HL-60/S4 (cell line): ENCODE data around the gene SPAG5.

Experiments used
- in situ Hi-C: fragments of 300-500 bp; cut with MboI; formaldehyde crosslinking; loops from 2 replicates; pipeline ENCODE4 v1.14.3; 2022; ENCODE audit warnings: low sequenced_read_pairs

Gene SPAG5

DNA sequence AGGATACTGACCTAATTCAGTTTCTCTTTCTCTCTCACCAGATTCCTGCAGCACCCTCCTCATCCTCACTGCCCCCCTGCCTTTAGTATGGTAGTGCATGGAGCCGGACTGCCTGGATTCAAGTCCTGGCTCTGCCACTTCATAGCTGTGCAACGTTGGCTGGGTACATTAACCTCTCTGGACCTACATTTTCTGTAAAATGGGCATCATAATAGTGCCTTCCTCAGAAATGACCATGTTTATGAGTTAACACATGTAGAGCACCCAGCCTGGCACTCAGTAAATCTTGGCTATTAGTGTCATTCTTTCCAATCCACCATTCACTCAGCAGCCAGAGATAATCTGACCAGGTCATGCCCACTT lies 53.7 kb downstream of the SPAG5 start:
- in situ Hi-C loops, result no loop called here

DNA sequence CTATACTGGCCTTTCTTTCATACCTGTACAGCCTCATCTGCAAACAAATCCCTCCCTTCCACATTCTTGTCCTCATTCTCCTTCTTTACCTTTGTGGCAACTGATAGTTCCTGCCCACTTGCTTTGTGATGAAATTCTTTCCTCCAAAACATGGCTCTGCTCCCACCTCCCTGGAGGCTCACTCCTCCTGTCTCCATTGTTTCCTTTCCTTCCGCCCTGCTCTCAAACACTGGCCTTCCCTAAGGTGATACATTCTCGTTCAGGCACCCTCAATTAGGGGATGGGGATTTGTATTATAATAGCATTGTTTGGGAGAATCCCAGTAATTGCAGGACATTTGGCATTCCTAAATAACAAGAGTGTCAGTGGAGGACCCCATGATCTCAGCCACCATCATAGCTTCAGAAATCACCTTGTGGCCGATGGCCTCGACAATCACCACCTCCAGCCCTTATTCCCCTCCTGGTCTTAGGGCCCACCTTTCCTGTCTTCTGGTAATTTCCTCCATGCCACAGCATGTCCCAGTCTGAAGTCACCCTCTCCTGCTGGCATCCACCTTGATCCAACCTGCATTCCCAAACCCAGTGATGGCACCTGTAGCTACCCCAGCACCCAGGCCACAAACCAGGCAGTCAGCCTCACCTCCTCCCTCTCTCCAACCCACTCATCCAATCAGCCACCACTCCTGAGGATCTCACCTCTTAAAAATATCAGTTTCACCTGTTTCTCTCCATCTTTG lies 54.3 kb downstream of the SPAG5 start:
- in situ Hi-C loops, result no loop called here

DNA sequence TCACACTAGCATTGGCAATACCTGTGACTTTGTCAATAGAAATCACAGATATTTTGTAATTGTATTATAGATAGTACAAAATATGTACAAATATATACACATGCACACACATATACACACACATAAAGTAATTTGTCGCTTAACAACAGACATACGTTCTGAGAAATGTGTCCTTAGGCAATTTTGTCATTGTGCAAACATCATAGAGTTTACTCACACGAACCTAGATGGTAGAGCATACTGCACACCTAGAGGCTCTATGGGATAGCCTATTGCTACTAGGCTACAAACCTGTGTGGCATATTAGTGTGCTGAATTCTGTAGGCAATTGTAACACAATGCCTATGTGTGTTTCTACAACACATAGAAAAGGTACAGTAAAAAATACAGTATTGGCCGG lies 57.4 kb downstream of the SPAG5 start:
- in situ Hi-C loops, result no loop called here

DNA sequence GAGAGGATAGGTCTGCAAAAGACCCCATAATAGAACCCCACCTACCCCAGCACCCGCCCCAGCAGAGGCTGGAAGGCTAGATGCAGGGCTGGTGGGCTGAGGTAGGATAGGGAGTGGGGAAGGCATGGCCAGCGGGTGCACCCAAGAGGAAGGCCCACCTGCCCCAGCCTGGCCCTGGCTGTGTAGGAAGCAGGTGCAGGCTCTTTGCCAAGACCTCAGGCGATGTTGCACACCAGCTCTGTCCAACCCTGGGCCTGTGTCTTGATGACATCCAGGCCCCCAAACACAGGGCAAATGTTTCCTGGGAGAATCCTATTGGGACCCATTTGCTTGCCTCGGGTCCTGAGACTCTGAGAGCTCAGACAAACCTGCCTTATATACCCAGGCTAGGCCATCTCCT lies 58.6 kb downstream of the SPAG5 start:
- in situ Hi-C loops, result no loop called here

DNA sequence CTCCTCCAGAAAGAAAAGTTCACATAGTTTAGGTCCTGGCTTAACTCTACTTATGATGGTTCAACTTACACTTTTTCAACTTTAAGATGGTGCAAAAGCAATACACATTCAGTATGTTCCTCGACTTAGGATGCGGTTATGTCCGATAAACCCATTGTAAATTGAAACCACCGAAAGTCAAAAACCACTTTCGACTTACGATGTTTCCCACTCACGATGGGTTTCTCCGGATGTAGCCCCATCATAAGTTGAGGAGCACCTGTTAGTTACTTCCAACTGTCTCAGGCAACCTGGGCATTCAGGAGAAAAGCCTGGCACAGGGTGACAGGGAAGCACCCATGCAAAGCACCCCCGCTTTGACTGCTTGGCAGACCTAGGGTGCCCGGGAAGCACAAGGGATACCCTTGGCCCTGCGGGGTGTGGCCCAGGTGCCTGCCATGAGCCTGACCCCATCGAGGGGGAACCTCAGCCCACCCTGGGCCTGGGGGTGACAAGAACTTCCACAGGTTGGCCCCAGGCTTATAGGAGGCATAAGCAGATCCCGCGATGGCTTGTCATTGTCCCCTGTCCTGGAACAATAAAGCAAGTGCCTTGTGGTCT lies 60.4 kb downstream of the SPAG5 start:
- in situ Hi-C loops, result no loop called here

DNA sequence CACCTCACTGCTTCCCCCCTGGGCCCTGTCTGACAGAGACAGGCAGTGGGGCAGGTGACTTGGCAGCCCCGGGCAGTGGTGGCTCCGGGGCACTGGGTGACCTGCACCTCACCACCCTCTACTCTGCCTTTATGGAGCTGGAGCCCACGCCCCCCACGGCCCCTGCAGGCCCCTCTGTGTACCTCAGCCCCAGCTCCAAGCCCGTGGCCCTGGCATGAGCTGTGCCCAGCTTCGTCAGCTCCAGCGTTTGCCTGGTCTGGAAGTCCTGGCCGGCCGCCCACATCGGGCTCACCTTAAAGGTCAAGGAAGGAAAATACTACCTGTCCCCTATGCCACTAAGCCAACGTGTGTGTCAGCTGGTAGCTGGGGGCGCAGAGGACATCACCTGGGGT lies 61.6 kb downstream of the SPAG5 start:
- in situ Hi-C loops, result no loop called here

DNA sequence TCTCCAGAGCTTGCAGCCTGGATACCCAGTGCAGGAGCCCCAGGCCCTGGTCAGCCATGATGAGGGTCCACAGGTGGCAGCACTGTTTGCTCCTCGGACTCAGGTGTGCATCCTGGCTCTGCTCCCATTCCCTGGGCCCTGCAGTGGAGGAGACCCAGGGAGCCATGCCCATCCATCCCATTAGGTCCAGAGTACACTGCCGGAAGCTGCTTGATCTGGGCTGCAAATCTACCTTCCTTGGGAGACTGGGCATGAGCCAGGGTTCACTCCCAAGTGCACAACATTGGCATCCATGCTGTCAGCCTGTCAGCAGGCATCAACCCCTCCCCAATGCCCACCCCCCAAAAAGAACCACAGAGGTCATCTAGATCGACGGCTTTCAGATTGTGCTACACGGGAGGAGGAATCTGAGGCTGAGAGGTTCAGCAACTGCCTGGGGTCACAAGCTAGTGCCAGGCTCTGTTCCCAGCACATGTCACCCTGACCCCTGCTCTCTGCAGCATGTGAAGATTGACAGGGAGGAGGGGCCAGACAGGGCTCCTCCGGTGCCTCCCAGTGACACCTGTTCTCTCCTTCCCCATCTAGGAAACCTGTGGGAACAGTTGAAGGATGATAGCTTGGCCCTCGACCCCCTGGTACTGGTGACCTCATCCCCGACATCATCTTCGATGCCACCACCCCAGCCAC lies 62.1 kb downstream of the SPAG5 start:
- in situ Hi-C loops, result no loop called here

DNA sequence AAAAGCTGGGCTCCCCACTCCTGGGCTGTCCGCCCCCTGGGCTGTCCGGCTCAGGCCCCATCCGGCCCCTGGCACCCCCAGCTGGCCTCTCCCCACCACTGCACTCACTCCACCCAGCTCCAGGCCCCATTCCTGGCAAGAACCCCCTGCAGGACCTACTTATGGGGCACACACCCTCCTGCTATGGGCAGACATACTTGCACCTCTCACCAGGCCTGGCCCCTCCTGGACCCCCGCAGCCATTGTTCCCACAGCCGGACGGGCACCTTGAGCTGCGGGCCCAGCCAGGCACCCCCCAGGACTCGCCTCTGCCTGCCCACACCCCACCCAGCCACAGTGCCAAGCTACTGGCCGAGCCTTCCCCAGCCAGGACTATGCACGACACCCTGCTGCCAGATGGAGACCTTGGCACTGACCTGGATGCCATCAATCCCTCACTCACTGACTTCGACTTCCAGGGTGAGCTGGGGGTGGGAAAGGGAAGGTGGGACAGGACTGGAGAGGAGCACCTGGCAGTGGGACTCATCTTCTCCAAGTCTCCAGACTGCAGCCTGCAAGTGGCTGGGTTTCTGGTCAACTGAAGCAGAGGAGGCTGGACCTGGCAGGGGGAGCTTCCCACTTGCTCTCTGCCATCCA lies 64.0 kb downstream of the SPAG5 start:
- in situ Hi-C loops, result no loop called here

DNA sequence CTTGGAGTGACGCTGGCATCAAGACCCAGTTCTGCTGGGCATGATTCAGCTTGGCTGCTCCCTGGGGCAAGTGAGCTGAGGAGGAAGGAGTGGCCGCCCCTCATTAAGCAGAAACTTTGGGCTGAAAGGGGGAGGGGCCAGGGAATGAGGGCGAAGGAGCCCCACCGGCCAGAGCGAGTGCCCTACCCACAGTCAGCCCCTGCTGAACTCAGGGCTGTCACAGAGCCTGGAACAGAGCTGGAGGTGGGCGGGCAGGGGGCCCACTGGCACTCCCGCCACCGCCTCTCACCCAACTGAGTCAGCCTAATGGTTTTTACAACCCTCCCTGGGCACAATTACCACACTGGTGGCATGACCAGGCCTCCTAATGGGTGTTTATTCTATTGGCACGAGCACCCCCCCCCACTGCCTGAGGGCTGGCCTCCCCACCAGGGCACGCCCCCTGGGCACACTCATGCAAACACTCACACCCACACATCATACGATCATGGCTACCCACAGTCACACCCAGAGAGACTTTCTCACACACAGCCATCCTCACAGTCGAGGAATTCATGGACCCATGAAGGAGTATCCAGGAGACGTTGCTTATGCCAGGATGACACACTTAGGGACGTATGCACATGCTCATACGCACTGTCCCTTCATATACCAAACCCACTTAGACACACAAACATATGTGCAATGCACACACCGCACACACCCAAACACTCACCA lies 65.6 kb downstream of the SPAG5 start:
- in situ Hi-C loops, result no loop called here

DNA sequence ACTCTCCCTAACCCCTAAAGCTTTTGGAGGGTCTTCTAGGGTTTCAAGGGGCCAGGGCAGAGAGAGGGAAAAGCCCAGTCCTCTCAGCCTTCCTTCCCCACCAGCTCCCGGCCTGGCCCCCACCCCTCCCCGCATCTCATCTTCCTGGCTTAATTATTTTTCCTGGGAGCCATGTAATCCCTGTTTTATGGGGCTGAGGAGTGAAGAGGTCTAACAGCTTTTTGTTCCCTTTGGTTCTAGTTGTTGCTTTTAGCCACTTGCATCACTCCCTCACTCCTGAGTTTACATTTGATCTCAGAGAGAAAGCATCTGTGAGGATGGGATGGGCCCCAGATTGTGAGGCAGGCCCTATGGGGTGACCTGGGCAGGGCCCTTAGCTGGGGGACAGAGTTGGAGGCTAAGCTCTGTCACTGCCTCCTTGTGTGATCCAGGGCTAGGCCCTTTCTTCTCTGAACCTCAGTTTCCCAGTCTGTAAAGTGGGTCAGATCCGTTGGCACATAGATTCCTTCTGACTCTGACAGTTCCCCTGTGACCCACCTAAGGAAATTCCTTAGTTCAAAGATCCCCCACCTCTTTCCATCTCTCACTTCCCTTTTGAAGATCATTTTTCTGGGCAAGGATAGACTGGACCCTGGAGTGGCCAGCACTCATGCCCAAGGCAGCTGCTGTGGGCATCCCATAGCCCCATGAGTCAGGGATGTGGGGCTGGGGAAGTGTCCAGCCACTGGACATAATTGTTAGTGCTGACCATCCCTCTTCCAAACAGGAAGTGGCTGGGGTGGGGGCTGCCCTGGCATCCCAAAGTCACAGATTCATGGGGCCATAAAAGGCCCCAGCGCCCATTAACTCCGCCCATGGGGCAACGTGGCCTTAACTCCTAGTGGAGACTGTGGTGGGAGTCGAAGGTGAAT lies 66.5 kb downstream of the SPAG5 start:
- in situ Hi-C loops, result no loop called here

DNA sequence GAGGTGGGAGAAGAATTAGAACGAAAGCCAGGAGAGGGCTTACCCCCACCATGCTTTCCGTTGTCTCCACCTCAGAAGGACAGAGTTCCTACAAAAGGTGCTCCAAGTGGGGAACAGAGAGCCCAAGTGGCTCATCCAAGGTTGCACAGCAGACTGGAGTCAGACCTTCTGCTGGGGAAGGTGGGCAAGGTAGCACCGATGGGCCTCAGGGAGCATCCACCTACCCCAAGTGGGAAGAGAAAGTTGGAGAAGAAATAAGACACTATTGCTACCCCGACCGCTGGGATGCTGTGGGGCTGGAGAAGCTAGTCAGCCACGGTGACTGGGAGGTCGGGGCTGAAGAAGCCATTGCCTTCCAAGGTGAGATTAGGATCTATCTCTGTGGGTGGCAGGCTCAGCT lies 67.9 kb downstream of the SPAG5 start:
- in situ Hi-C loops, result no loop called here

DNA sequence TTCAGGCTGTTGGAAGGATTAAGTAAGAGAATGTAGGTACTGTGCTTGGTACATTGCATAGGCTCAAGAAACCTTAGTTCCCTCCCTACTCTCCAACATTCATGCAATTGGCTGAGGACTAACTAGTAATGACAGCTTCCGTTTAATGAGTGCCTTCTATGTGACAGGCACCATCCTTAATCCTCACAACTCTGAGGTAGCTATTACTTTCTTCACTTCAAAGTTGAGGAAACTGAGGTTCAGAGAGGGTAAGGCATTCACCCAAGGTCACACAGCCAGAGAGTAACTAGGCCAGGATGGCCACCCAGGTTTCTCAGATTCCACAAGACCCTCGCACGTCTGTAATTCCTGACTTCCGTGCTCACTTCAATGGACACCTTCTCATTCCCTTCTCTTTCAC lies 68.6 kb downstream of the SPAG5 start:
- in situ Hi-C loops, result no loop called here

DNA sequence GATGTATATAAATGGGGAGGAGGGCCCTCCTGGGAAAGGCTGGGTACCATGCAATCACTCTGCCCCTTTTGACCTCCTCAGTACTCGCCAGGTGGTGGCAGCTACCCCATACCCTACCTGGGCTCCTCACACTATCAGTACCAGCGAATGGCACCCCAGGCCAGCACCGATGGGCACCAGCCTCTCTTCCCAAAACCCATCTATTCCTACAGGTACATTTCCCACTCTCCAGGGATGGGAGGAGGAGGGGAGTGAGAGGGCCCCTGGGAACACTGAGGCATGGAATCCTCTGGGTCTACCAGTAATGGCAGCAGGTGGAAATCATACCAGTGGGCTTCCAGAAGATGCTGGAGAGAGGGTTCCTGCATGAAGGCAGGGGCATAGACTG lies 69.8 kb downstream of the SPAG5 start:
- in situ Hi-C loops, result no loop called here

DNA sequence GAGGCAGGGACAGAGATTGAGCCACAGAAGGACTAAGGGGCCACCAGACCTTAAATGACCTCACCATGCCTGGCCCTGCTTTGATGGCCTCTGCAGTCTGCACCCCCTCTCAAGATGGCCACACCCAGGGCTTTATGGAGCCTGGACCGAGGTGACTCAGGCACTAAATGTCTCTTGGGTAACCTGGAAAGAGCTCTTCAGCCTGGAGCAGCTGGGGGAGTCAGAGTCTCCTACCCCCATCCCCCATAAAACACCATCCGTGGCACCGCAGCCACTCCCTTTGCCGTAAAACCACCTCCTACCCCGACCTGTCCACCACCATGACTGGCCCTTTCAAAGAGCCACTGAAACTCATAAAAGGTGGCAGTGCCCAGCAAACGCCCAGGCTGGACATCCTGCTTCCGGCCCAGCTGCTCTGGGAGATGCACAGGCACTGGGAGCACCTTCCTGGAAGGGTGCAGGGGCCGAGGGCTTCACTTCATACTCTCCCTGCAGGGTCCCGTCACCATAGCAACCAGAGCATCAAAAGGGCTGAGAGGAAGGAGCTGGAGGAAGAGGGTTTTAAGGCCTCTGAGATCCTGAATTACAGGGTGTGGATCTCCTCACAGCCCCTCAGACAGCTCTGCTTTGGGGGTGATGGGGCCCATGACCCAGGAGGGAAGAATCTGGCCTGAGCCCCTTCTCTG lies 70.4 kb downstream of the SPAG5 start:
- in situ Hi-C loops, result no loop called here

DNA sequence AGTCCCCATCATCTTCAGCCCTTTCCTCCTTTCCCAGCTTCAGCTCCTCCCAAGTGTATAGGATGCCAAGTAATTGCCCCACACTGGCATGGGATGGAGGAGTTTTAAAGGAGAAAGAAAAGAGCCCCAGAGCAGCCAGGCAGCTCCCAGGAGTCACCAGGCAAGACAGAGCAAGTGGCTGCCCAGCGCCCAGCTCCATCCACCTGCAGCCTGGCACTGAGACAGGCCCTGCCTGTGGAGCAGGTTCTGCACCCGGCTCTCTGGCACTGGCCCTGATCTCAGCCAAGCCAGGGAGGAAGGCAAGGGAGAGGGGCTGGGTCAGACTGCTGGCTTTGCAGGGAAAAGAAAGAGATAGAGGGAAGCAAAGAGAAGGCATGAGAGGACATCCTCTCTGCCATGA lies 71.0 kb downstream of the SPAG5 start:
- in situ Hi-C loops, result no loop called here
